DOHH2 (cell line): ENCODE results near the gene CPHXL.

ENCODE experiments used
- H3F3A ChIP-seq: fragments of 200-600 bp; sonication (generic), shearing (Covaris generic); 2 replicates; pipeline ENCODE4 v1.6.0; 2016; ENCODE audit warnings: antibody characterized with exemption, mild to moderate bottlenecking; ENCODE audit not compliant: control insufficient read depth, insufficient read depth
- H3K27ac ChIP-seq: fragments of 200-600 bp; sonication (generic); 2 replicates; pipeline ENCODE4 v1.5.1; 2014; ENCODE audit warnings: low read depth, mild to moderate bottlenecking, low read length, moderate library complexity
- H3K27me3 ChIP-seq: fragments of 200-600 bp; sonication (generic); 2 replicates; pipeline ENCODE4 v1.6.1; 2014; ENCODE audit warnings: mild to moderate bottlenecking, low read length, mixed read lengths; ENCODE audit not compliant: control insufficient read depth
- H3K36me3 ChIP-seq: fragments of 200-600 bp; sonication (generic); 2 replicates; pipeline ENCODE4 v1.6.1; 2014; ENCODE audit warnings: mild to moderate bottlenecking, low read length, moderate library complexity, mixed read lengths; ENCODE audit not compliant: control insufficient read depth
- H3K4me1 ChIP-seq: fragments of 200-600 bp; sonication (generic); 2 replicates; pipeline ENCODE4 v1.6.1; 2014; ENCODE audit warnings: mild to moderate bottlenecking, low read length, mixed read lengths; ENCODE audit not compliant: control insufficient read depth
- H3K4me2 ChIP-seq: fragments of 200-600 bp; sonication (generic); 2 replicates; pipeline ENCODE4 v1.6.0; 2014; ENCODE audit warnings: mild to moderate bottlenecking, low read length, moderate library complexity
- H3K4me3 ChIP-seq: fragments of 200-600 bp; sonication (generic); 2 replicates; pipeline ENCODE4 v1.5.1; 2014; ENCODE audit warnings: mild to moderate bottlenecking, low read length, mixed read lengths
- H3K79me2 ChIP-seq: fragments of 200-600 bp; sonication (generic); 2 replicates; pipeline ENCODE4 v1.6.1; 2014; ENCODE audit warnings: mild to moderate bottlenecking, low read length, mixed read lengths; ENCODE audit not compliant: control insufficient read depth
- H3K9me2 ChIP-seq: fragments of 200-600 bp; sonication (generic); replicated peaks from 2 replicates; pipeline ENCODE4 v1.6.1; 2014; ENCODE audit warnings: mild to moderate bottlenecking, low read length, mixed read lengths; ENCODE audit not compliant: control insufficient read depth
- H3K9me3 ChIP-seq: fragments of 200-600 bp; sonication (generic); 2 replicates; pipeline ENCODE4 v1.6.1; 2014; ENCODE audit warnings: antibody characterized with exemption, low read length, mixed read lengths; ENCODE audit not compliant: control insufficient read depth, insufficient read depth
- H4K20me1 ChIP-seq: fragments of 200-600 bp; sonication (generic); 2 replicates; pipeline ENCODE4 v1.6.0; 2014; ENCODE audit warnings: low read depth, mild to moderate bottlenecking, antibody characterized with exemption, low read length, moderate library complexity; ENCODE audit not compliant: control insufficient read depth, insufficient read depth
- CTCF ChIP-seq: fragments of 200-600 bp; sonication (generic); IDR thresholded peaks from one replicate; pipeline ENCODE4 v1.5.1; 2014; ENCODE audit warnings: antibody characterized with exemption, mild to moderate bottlenecking, low read depth, low read length; ENCODE audit not compliant: poor library complexity, severe bottlenecking
- EZH2phosphoT487 ChIP-seq: fragments of 200-600 bp; sonication (generic); IDR thresholded peaks from 2 replicates; pipeline ENCODE4 v1.6.1; 2017; ENCODE audit warnings: borderline replicate concordance, mild to moderate bottlenecking, antibody characterized with exemption, low read length, moderate library complexity, mixed read lengths

Gene CPHXL

GRCh38 chr16:75745242-75745641 is 19.0 kb upstream of the CPHXL start:
- no peaks in the 10 kb centered on the region for H3F3A ChIP-seq
- no peaks in the 10 kb centered on the region for H4K20me1 ChIP-seq
- no peaks in the 10 kb centered on the region for H3K4me1 ChIP-seq
- no peaks in the 10 kb centered on the region for H3K79me2 ChIP-seq
- peaks cover 38% of the 10 kb centered on the region for H3K9me3 ChIP-seq
- no peak overlapping the region for H3K4me3 ChIP-seq
- no peak overlapping the region for H3K27ac ChIP-seq
- H3K27me3 ChIP-seq = no peaks in the 10 kb centered on the region
- H3K9me2 ChIP-seq = no peaks in the 10 kb centered on the region
- TF ChIP-seq CTCF (no peak), EZH2phosphoT487 (no peak)
- H3K36me3 ChIP-seq = no peaks in the 10 kb centered on the region
- no peak overlapping the region for H3K4me2 ChIP-seq

- no peaks in the 10 kb centered on the region for H3K36me3 ChIP-seq
- no peak overlapping the region for H3K4me2 ChIP-seq
- no peaks in the 10 kb centered on the region for H3K9me2 ChIP-seq
- H3F3A ChIP-seq = no peaks in the 10 kb centered on the region
- H3K27ac ChIP-seq = no peak overlapping the region
- H3K27me3 ChIP-seq = no peaks in the 10 kb centered on the region
- H3K9me3 ChIP-seq = peaks cover 38% of the 10 kb centered on the region
- no peaks in the 10 kb centered on the region for H4K20me1 ChIP-seq
- no peaks in the 10 kb centered on the region for H3K79me2 ChIP-seq
- H3K4me1 ChIP-seq = no peaks in the 10 kb centered on the region
- H3K4me3 ChIP-seq = no peak overlapping the region
- TF ChIP-seq EZH2phosphoT487 (no peak), CTCF (no peak)
Measured at GRCh38 chr16:75742424-75743047, 16.2 kb upstream of the CPHXL start.

GRCh38 chr16:75733305-75734211 is 7.3 kb upstream of the CPHXL start:
- Histone ChIP-seq H3K4me2 (no peak overlapping the region), H3K9me3 (no peaks in the 10 kb centered on the region), H3K79me2 (no peaks in the 10 kb centered on the region), H3K36me3 (no peaks in the 10 kb centered on the region), H4K20me1 (no peaks in the 10 kb centered on the region), H3K4me3 (no peak overlapping the region), H3F3A (no peaks in the 10 kb centered on the region), H3K9me2 (no peaks in the 10 kb centered on the region), H3K27me3 (no peaks in the 10 kb centered on the region), H3K27ac (no peak overlapping the region), H3K4me1 (no peaks in the 10 kb centered on the region)
- TF ChIP-seq EZH2phosphoT487 (no peak), CTCF (no peak)
